Activated naive CD8-positive, alpha-beta T cell treated with anti-CD3 and anti-CD28 coated beads, Interleukin-2, amount 10 ng/mL, durations not matched to agents 7 days and 5 days (primary cell): ENCODE results near the gene UBAP2L. TPM values are rescaled to one million over a fixed set of nuclear protein-coding genes. Genes with fewer than 3 reads are reported as not detected.
"Not testable (repeated sequence)": the region's sequence is repeated elsewhere in the genome, so short reads cannot be mapped to it uniquely, and the experiment has no call there.

Experiments used
- ATAC-seq: fragments of 150-1000 bp; cut with Tn5 transposase; one replicate; pipeline ENCODE4 v1.10.0; 2021; ENCODE audit warnings: low read depth, moderate library complexity
- POLR2A ChIA-PET: fragments of 350-600 bp; sonication (Branson Sonifier 250); formaldehyde crosslinking; loops from one replicate; lab custom pipeline; 2021; ENCODE audit warnings: antibody characterized with exemption; lab: Charles Lee
- DNase-seq: peaks from one replicate; pipeline ENCODE4 v3.0.0; 2021
- H3K27ac Mint-ChIP-seq: one replicate; pipeline ENCODE4 v1.8.0; 2022; ENCODE audit warnings: mild to moderate bottlenecking, mixed read lengths
- H3K27me3 Mint-ChIP-seq: one replicate; pipeline ENCODE4 v1.8.0; 2022; ENCODE audit warnings: mild to moderate bottlenecking, moderate library complexity, mixed read lengths
- H3K36me3 Mint-ChIP-seq: one replicate; pipeline ENCODE4 v1.8.0; 2021; ENCODE audit warnings: mild to moderate bottlenecking, mixed read lengths
- H3K4me1 Mint-ChIP-seq: one replicate; pipeline ENCODE4 v1.8.0; 2021; ENCODE audit warnings: mixed read lengths
- H3K4me3 Mint-ChIP-seq: one replicate; pipeline ENCODE4 v1.8.0; 2022; ENCODE audit warnings: mild to moderate bottlenecking, moderate library complexity, mixed read lengths
- H3K9me3 Mint-ChIP-seq: one replicate; pipeline ENCODE4 v1.8.0; 2021; ENCODE audit warnings: mixed read lengths
- total RNA-seq, 2 experiments: library from RNA; stranded (reverse); gene quantifications; one replicate each; pipeline ENCODE4 v1.2.3, GENCODE V29; 2021

Gene UBAP2L
- total RNA-seq, 2 experiments from 2014 or later, result 192 to 195 TPM

DNA sequence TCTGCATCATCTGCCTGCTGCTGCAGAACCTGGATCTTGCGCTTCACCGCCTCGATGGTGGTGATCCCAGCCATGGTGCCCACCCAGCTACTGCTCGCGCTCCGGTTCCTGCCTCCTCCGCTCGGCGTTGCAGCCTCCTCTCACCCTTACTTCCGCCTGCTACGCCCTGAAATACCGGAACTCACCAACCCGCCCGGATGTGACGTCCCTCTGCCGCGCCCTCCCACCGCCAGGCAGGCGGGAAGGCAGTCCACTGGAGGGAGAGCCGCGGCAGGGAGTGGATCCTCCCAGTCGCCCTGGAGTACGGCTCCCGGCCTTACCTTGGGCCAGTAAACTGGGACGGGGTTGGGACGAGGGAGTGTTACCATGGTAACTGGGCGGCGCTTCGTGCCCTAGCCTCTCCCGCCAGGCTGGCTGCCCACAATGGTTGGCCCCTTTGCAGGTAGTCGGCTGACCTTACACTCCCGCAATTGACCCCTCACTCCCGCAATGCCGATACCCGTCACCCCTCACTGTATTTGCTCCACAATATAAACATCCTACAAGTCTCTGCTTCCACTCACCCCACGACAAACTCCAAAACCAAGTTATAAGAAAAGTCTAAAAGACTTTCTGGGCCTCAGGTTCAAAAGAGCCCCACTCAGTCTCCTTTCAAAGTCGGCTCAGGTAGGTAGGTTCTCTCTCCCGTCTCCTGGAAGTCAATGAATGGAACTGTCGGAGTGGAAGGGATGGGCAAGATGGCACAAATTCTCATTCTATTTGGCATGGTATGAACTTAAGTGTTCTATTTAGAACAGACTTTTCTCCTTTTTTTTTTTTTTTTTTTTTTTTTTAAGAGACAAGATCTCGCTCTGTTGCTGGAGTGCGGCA is 37.5 kb upstream of the UBAP2L start:
- Mint-ChIP-seq H3K27me3 (no peaks in the 10 kb centered on the region), H3K4me3 (peak overlapping the region; percentile 99), H3K4me1 (peaks cover 39% of the 10 kb centered on the region), H3K27ac (peak overlapping the region; percentile 100), H3K36me3 (peaks cover 30% of the 10 kb centered on the region), H3K9me3 (no peaks in the 10 kb centered on the region)
- DNase-seq (peak; percentile 95), ATAC-seq (peak; percentile 62)
- POLR2A ChIA-PET, result interaction anchor here (0.6 to 4.0 kb wide), 10 partner anchors 15 to 193 kb away, joined by 4 to 70 read pairs (median 6); partner anchors contain the start of genes HAX1, NUP210L, RPS27 and UBAP2L

DNA sequence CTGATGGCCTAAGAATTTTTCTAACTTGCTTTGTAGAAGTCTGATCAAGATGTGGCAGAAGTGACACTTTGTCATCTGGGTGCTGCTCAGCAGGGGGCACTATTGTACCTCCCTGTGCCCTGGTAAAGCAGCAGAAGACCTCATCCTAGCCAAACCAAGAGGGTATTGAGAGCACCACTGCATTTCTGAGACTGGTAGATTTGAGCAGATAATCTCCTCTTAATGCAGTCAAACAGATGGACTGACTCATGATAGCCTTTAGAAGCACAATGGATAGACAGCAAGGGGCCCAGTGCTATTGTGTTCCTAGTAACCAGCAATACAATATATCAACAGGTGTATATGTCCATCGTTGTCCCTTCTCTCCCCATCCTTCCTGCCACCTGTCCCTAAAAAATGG is 34.6 kb upstream of the UBAP2L start:
- no peak for ATAC-seq
- Mint-ChIP-seq H3K4me3 (no peak overlapping the region), H3K27me3 (peaks cover 10% of the 10 kb centered on the region)

DNA sequence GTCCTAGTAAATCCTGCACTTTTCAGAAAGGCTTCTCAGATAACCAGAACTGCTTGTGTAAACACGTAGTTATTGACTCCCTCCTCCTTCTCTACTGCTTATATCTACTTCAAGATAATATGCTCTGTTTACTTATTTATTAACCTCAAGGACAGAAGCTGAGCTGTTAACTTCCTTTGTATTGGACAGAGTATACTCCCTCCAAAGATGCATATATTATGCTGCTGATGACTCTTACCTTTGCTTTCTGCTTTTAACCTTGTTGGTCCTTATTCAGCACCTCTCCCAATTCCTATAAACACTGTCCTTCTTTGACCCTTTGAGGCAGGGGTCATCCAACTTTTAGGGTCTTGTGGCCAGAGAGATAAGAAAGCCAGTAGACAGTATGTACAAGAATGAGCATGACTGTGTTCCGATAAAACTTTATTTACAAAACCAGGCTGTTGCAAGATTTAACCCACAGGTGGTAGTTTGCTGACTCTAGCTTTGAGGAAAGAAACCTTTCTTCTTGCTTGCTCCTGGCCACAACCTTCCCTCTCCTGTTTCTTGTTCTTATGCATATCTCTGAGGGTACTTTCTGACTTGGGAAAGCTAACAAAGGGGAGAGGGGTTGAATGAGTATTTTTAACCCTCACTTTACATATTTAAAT is 33.8 kb upstream of the UBAP2L start:
- POLR2A ChIA-PET, result no interaction called here
- Mint-ChIP-seq H3K27ac (no peak overlapping the region), H3K27me3 (peaks cover 18% of the 10 kb centered on the region), H3K4me3 (no peak overlapping the region), H3K36me3 (peaks cover 5% of the 10 kb centered on the region), H3K9me3 (no peaks in the 10 kb centered on the region), H3K4me1 (peaks cover 10% of the 10 kb centered on the region)
- DNase-seq (no peak), ATAC-seq (no peak)

More for the DNA sequence above, 34.6 kb upstream of the UBAP2L start:
- DNase-seq, result peak; percentile 70
- Mint-ChIP-seq H3K27ac (no peak overlapping the region), H3K36me3 (peaks cover 13% of the 10 kb centered on the region), H3K9me3 (no peaks in the 10 kb centered on the region), H3K4me1 (peaks cover 15% of the 10 kb centered on the region)
- POLR2A ChIA-PET, result no interaction called here

DNA sequence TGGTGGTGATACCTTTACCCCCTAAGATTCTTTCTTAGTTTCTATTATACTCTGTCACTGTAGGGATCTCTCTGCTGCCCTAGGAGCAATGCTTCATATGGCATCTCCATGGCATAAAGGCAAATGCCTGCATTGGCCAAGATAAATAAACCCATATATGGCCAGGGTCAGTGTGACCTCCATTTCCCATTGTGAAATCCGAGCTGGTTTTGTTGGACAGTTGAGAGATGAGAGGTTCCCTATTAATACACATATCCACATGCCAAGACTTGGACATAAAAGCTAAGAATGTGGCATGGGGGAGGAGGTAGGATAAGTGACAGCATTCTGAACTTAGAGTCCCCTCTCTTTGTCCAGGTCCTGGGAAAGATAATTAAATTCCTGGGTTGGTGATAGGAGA is 30.2 kb upstream of the UBAP2L start:
- no peak overlapping the region for H3K4me3 Mint-ChIP-seq
- POLR2A ChIA-PET, result no interaction called here
- H3K9me3 Mint-ChIP-seq, result no peaks in the 10 kb centered on the region
- peaks cover 10% of the 10 kb centered on the region for H3K4me1 Mint-ChIP-seq
- H3K27me3 Mint-ChIP-seq, result peaks cover 36% of the 10 kb centered on the region
- H3K36me3 Mint-ChIP-seq, result no peaks in the 10 kb centered on the region
- no peak for DNase-seq
- no peak for ATAC-seq
- H3K27ac Mint-ChIP-seq, result no peak overlapping the region

DNA sequence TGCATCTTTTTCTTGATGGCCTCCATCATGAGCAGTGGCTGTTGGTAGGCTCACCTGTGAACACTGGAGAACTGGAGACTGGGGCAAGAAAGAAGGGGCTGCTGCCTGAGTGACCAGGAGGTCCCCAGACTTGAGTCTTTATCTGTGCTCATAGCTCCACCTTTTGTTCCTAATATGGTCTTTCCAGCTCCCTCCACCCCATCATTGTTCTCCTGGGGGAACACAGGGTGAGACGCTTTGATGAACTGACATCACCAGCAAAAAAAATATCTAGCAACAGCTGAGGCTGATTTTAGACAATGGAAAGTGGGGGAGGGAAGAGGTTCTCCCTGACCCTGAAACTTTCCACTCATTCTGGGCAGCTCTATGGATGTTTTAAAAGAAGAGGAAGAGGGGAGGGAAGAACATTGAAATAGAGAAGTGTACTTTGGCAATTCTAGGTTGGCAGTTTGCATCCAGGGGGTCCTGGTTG is 28.7 kb upstream of the UBAP2L start, which contains the start of gene TPM3:
Gene TPM3, minus strand, starts transcription at position 111 of the 472 bp plus-strand sequence. Its CDS starts 82 bp downstream, at position 29.
- ATAC-seq, result no peak
- no peak within 1 kb of the TSS for H3K4me3 Mint-ChIP-seq
- H3K27ac Mint-ChIP-seq, result no peak within 1 kb of the TSS
- POLR2A ChIA-PET, result interaction anchor here (1.0 kb wide), 1 partner anchor 74 kb away, joined by 3 read pairs; no protein-coding TSS in a partner anchor
- H3K9me3 Mint-ChIP-seq, result no peaks in the 10 kb centered on the region
- H3K27me3 Mint-ChIP-seq, result peaks cover 36% of the 10 kb centered on the region
- H3K36me3 Mint-ChIP-seq, result no peaks in the 10 kb centered on the region
- H3K4me1 Mint-ChIP-seq, result peaks cover 5% of the 10 kb centered on the region
- no peak for DNase-seq

DNA sequence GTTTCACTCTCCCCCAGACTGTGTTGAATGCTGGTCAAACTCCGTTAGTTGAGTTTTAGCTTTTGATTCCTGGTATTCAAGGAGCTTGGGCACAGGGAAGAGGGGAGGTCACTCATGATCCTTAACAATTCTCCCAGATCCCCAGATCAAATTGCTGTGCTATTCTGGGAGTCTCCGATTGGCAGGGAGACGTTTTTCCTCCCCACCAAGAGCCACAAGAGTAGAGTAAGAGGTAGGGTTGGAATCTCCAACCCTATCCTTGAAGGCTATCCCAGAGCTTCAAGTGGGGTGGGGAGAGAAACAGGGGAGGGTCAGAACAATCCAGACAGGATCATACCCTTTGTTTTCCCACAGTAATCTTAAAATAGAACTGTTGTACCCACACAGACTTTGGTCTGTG is 28.3 kb upstream of the UBAP2L start:
- DNase-seq (no peak), ATAC-seq (no peak)
- Mint-ChIP-seq H3K27me3 (peaks cover 36% of the 10 kb centered on the region), H3K36me3 (no peaks in the 10 kb centered on the region), H3K4me3 (no peak overlapping the region), H3K27ac (no peak overlapping the region), H3K9me3 (no peaks in the 10 kb centered on the region), H3K4me1 (peaks cover 5% of the 10 kb centered on the region)
- POLR2A ChIA-PET, result interaction anchor here (1.0 kb wide), 1 partner anchor 74 kb away, joined by 3 read pairs; no protein-coding TSS in a partner anchor

DNA sequence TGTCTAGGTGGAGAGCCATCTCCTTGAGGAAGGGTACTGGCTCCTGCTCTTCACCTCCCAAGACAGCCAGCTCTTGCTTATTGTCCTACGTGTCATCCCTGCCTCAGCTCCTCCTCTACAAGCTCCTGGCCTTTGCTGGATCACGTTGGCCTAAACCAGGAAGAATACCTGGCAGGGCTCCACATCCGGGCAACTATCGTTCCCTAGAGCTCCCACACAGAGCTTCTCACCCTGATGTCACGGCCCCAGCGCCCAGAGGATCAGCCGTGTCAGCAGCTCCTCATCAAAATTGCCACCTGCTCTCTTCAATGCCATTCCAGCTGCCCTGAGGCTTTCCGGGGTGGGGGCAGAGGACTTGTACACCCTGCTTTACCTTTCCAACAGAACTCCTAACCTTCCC is 26.9 kb upstream of the UBAP2L start:
- Mint-ChIP-seq H3K27me3 (peaks cover 36% of the 10 kb centered on the region), H3K4me1 (peaks cover 4% of the 10 kb centered on the region), H3K4me3 (no peak overlapping the region), H3K27ac (no peak overlapping the region), H3K36me3 (no peaks in the 10 kb centered on the region), H3K9me3 (no peaks in the 10 kb centered on the region)
- POLR2A ChIA-PET, result interaction anchor here (1.1 kb wide), 1 partner anchor 12 kb away, joined by 4 read pairs; no protein-coding TSS in a partner anchor
- DNase-seq (no peak), ATAC-seq (no peak)

DNA sequence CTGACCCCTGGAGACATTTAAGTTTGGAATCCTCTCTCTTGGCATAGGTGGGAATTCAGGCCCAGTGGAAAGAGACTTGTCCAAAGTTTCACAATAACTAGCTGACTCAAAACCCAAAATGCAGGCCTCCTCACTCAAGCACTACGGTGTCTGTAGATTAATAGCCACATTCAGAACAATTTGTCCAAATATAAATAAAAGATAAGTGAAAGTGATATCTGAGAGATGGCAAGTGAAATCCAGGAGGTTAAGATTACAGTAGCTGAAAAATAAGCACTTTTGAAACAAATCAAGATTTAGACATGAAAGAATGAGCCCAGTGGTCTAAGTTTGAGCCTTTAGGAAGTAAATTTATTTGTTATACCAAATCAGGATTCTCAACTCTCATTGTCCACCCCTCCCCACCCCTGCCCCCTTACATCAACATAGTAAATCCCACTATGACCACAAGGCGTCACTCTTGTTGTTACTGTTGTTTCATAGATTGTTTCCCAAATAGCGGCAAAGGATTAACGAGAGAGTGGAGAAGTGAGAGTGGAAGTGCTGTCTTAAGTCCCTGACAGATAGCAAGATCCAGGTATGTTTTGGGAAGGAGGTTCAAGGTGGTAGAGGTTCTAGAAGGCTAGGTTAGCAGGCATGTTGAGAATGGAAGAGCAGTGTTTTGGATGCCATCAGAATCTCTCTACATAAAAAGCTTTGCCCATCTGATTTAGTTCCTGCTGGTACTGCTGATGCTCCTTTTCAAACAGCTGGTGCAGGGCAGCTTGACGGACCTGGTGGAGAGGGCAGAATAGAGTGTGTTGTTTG is 21.8 kb upstream of the UBAP2L start:
- POLR2A ChIA-PET, result interaction anchor here (0.7 to 1.9 kb wide), 5 partner anchors 13 to 136 kb away, joined by 3 to 6 read pairs (median 3); a partner anchor contains a TSS
- no peak overlapping the region for H3K4me3 Mint-ChIP-seq
- no peaks in the 10 kb centered on the region for H3K9me3 Mint-ChIP-seq
- peaks cover 5% of the 10 kb centered on the region for H3K27me3 Mint-ChIP-seq
- H3K36me3 Mint-ChIP-seq, result no peaks in the 10 kb centered on the region
- H3K27ac Mint-ChIP-seq, result no peak overlapping the region
- ATAC-seq, result peak; percentile 54
- H3K4me1 Mint-ChIP-seq, result peaks cover 4% of the 10 kb centered on the region
- no peak for DNase-seq

DNA sequence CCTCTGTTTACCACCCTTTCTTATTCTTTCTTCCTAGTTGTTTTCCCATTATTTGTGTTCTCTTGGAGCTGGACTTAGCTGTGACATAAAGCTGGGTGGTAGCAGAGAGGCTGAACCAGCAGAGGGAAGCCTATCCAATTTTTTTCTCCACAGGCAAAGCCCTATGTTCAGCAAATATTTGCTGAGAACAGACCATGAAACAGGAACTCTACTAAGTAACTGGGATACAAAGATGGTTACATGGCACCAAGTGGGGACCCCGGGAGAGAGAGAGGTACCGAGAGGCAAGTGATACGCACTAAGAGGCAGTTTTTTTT is 21.2 kb upstream of the UBAP2L start:
- Mint-ChIP-seq H3K27me3 (peaks cover 2% of the 10 kb centered on the region), H3K4me1 (no peaks in the 10 kb centered on the region), H3K36me3 (no peaks in the 10 kb centered on the region), H3K9me3 (no peaks in the 10 kb centered on the region), H3K4me3 (no peak overlapping the region), H3K27ac (no peak overlapping the region)
- POLR2A ChIA-PET, result interaction anchor here (0.7 to 1.2 kb wide), 3 partner anchors 12 to 65 kb away, joined by 3 to 6 read pairs (median 3); a partner anchor contains a TSS
- ATAC-seq, result no peak
- no peak for DNase-seq

DNA sequence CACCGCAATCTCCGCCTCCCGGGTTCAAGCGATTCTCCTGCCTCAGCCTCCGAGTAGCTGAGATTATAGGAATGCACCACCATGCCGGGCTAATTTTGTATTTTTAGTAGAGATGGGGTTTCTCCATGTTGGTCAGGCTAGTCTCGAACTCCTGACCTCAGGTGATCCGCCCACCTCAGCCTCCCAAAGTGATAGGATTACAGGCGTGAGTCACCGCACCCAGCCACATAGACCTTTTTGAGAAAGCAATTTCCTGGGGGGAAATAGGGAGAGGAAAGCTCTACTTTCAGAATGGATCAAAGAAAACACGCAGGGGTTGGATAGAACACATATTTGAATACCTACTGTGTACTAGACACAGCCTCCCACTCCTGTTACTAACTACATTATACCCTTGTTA is 15.0 kb upstream of the UBAP2L start:
- POLR2A ChIA-PET, result interaction anchor here (0.7 kb wide), 1 partner anchor 12 kb away, joined by 3 read pairs; no protein-coding TSS in a partner anchor
- ATAC-seq, H3K9me3 Mint-ChIP-seq, H3K27me3 Mint-ChIP-seq, DNase-seq, H3K4me3 Mint-ChIP-seq, H3K4me1 Mint-ChIP-seq: not testable (repeated sequence)
- Mint-ChIP-seq H3K27ac (peak overlapping the region; percentile 40), H3K36me3 (peaks cover 30% of the 10 kb centered on the region)

DNA sequence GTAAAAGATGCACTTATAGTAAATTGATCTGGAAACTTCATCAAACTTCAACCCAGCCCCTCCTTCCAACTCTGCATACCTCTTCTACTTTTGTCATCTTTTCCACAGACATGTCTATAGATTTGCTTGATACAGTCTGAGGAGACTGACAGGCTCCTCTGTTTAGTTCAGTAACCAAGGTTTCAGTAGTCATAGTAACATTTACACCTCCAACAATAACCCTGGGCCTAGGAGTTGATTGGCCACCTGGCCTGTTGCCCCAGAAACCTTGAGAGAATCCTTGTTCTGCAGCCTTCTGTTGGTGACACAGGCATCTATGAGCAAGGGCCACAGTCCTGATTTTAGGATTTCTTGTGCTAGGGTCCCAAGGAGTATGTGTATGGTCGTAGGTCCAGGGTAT is 14.6 kb upstream of the UBAP2L start, which contains the start of gene CFAP141:
Gene CFAP141, minus strand, starts transcription at position 138 of the 400 bp plus-strand sequence. Its CDS starts 26 bp downstream, at position 112.
- ATAC-seq, result peak; percentile 40
- H3K9me3 Mint-ChIP-seq, result no peaks in the 10 kb centered on the region
- H3K4me3 Mint-ChIP-seq, result no peak within 1 kb of the TSS
- no peak for DNase-seq
- peaks cover 32% of the 10 kb centered on the region for H3K36me3 Mint-ChIP-seq
- no peaks in the 10 kb centered on the region for H3K27me3 Mint-ChIP-seq
- H3K27ac Mint-ChIP-seq, result peak within 1 kb of the TSS; percentile 40
- H3K4me1 Mint-ChIP-seq, result peaks cover 7% of the 10 kb centered on the region
- POLR2A ChIA-PET, result interaction anchor here (0.7 kb wide), 1 partner anchor 11 kb away, joined by 3 read pairs; no protein-coding TSS in a partner anchor

DNA sequence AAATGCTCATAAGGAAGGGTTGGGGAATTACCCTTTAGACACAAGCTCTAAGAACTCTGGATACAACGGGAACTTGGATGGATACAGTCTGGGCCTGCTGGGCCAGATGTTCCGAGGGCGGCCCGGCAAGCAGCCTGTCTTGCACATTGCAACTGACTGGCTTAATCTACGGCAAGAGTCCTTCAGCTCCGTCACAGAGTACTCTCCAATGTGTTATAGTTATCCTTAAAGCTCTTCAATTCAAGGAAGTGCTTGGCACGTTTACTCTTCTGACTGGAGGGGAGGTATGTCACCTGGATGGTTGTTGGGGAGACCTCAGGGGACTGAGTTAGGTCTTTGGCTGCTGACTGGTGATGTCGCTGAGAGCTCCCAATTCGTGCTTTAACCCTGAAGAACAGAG is 13.5 kb upstream of the UBAP2L start:
- H3K27me3 Mint-ChIP-seq, result no peaks in the 10 kb centered on the region

More for the DNA sequence above, 13.5 kb upstream of the UBAP2L start:
- Mint-ChIP-seq H3K4me3 (no peak overlapping the region), H3K9me3 (no peaks in the 10 kb centered on the region), H3K27ac (no peak overlapping the region), H3K36me3 (peaks cover 35% of the 10 kb centered on the region), H3K4me1 (peaks cover 7% of the 10 kb centered on the region)
- ATAC-seq (no peak), DNase-seq (no peak)
- POLR2A ChIA-PET, result interaction anchor here (1.5 kb wide), 1 partner anchor 13 kb away, joined by 3 read pairs; the partner anchor contains the start of gene UBAP2L
